Measurements from ENCODE around the gene CPLANE1. TPM values are rescaled to one million over a fixed set of nuclear protein-coding genes. Genes with fewer than 3 reads are reported as not detected.

CPLANE1 gene
- total and polyA plus RNA-seq, 2 experiments from 2014 or later, result 5.8 to 13.7 TPM

DNA sequence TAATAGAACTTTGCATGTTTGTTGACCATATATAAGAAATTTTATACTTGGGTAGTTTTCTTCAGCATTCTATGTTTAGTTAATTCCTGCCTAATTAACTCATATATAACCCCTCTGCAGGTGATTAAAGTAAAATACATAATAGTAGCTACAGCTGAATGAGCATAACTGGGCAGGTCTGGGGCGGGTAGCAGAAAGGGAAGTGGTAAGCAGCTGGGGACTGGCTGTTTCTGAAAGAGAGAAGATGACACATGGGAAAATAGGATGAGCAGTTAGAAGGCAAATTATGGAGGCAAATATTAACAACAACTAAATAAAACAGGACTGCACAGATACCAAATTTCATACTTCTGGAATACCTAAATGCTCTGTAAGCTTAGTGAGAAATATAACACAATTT, 128.1 kb downstream of the CPLANE1 start:
- DNase-seq (ENCODE audit: low read depth in 1 of 2, low spot score in 1 of 2), result no peak
- TF ChIP-seq CTCF (IDR thresholded peaks at IDR 0.05; ENCODE audit: low read depth, low read length), result no peak
- H3K27ac ChIP-seq, result no peak overlapping the region
- H3K36me3 ChIP-seq, result peaks cover 27% of the 10 kb centered on the region
- H3K9me3 ChIP-seq (ENCODE audit: low read depth), result no peaks in the 10 kb centered on the region
- no peak overlapping the region for H3K4me3 ChIP-seq
- no peaks in the 10 kb centered on the region for H3K27me3 ChIP-seq
- peaks cover 6% of the 10 kb centered on the region for H3K4me1 ChIP-seq (ENCODE audit: low read depth)

GRCh38 chr5:37120270-37120669, 128.9 kb downstream of the CPLANE1 start:
- no peaks in the 10 kb centered on the region for H3K9me3 ChIP-seq (ENCODE audit: low read depth)
- no peaks in the 10 kb centered on the region for H3K27me3 ChIP-seq
- DNase-seq (ENCODE audit: low read depth in 1 of 2, low spot score in 1 of 2), result no peak
- H3K27ac ChIP-seq, result no peak overlapping the region
- peaks cover 6% of the 10 kb centered on the region for H3K4me1 ChIP-seq (ENCODE audit: low read depth)
- TF ChIP-seq CTCF (IDR thresholded peaks at IDR 0.05; ENCODE audit: low read depth, low read length), result no peak
- H3K36me3 ChIP-seq, result peaks cover 27% of the 10 kb centered on the region
- H3K4me3 ChIP-seq, result no peak overlapping the region

DNA sequence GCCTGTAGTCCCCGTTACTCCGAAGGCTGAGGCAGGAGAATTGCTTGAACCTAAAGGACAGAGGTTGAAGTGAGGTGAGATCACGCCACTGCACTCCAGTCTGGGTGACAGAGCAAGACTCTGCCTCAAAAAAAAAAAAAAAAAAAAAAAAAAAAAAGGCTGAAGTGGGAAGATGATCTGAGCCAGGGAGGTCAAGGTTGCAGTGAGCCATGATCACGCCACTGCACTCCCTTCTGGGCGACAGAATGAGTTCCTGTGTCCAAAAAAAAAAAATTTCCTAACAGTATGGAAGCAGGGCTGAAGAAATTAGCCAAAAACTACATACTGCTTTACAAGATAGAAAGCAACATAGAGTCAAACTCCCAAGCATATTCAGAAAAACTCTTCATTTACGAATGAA, 132.8 kb downstream of the CPLANE1 start:
- DNase-seq (ENCODE audit: low read depth in 1 of 2, low spot score in 1 of 2), result no peak
- H3K4me3 ChIP-seq, result no peak overlapping the region
- no peaks in the 10 kb centered on the region for H3K4me1 ChIP-seq (ENCODE audit: low read depth)
- no peaks in the 10 kb centered on the region for H3K27me3 ChIP-seq
- no peaks in the 10 kb centered on the region for H3K9me3 ChIP-seq (ENCODE audit: low read depth)
- H3K27ac ChIP-seq, result no peak overlapping the region
- TF ChIP-seq CTCF (IDR thresholded peaks at IDR 0.05; ENCODE audit: low read depth, low read length), result no peak
- H3K36me3 ChIP-seq, result peaks cover 42% of the 10 kb centered on the region

DNA sequence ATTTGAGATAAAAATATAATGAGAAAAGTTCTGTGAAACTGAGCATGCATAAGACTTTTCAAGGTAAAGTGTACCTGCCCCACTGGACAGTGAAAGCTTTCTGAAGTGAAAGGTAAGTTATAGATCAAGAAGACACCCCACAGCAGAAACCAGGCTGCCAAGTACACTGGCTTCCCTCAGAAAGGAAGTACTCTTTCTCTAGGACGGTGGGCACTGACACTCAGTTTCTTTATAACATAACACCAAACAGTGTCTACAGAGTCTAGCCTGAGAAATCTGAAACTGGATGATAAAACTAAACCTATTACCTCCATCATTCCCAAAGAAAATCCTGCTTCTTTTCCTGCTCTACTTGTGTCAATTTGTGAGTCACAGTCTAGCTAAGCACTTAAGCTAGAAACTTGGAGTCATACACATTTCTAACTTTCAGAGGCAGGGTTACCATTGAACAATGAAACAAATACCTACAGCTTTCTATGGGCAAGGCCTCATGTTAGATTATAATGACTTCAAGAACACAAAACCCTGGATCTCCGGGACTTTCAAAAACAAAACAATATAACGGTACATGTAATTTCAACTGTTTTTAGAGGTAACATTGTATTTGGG, 136.7 kb downstream of the CPLANE1 start:
- Histone ChIP-seq H3K4me3 (no peak overlapping the region), H3K36me3 (peaks cover 27% of the 10 kb centered on the region), H3K27ac (no peak overlapping the region), H3K27me3 (no peaks in the 10 kb centered on the region), H3K4me1 (ENCODE audit: low read depth) (no peaks in the 10 kb centered on the region), H3K9me3 (ENCODE audit: low read depth) (no peaks in the 10 kb centered on the region)
- no peak for DNase-seq (ENCODE audit: low read depth in 1 of 2, low spot score in 1 of 2)
- no peak for TF ChIP-seq CTCF (IDR thresholded peaks at IDR 0.05; ENCODE audit: low read depth, low read length)

GRCh38 chr5:37111426-37112382, 137.5 kb downstream of the CPLANE1 start:
- H3K4me3 ChIP-seq, result no peak overlapping the region
- H3K9me3 ChIP-seq (ENCODE audit: low read depth), result no peaks in the 10 kb centered on the region
- H3K27me3 ChIP-seq, result no peaks in the 10 kb centered on the region
- TF ChIP-seq CTCF (IDR thresholded peaks at IDR 0.05; ENCODE audit: low read depth, low read length), result no peak
- no peak overlapping the region for H3K27ac ChIP-seq
- H3K4me1 ChIP-seq (ENCODE audit: low read depth), result no peaks in the 10 kb centered on the region
- H3K36me3 ChIP-seq, result peaks cover 34% of the 10 kb centered on the region
- DNase-seq (ENCODE audit: low read depth in 1 of 2, low spot score in 1 of 2), result no peak
